Astrocyte of the hippocampus (primary cell): Measurements from ENCODE around the gene TSPAN18.
A peak's percentile ranks its signal among the peaks of the same experiment; 100 is the strongest.

Experiments used
- DNase-seq: peaks from one replicate; pipeline ENCODE4 v3.0.0; 2011; ENCODE audit warnings: low read depth, low spot score

TSPAN18 gene

DNA sequence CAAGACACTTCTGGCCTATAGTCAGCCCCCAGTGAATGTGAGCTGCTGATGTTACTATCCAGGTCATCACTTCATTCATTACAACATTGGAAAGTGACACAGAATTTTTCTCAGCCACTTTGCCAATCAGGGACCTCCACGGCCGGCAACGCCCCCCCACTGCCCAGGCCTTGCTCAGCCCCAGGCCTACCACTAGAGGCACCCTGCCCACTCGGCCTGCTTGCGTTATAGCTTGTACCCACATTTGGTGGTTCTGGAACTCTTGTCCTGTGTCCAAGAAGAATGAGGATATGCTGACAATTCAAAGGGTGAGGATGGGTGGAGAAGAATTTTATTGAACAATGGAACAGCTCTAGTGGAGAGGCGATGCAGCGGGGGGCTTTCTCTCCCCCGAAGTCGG is 96.2 kb downstream of the TSPAN18 start:
- DNase-seq, result no peak

DNA sequence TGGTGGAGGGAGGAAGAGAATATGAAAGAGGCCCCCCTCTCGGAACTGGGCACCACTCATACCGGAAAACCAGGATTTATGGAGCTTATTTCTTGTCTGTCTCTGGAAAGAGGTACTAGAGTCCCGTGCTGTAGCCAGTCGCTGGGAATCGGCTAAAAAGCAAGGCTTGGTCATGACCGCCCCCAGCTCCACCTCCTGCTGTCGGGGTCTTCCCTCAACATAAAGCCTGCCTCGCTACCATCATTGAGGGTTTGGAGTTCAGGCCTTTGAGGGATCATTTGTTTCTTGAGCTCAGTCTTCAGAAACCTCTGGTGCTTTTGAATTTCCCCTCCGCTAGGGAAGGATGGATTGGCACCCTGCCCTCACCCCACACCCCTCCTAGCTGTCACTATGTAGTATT is 97.1 kb downstream of the TSPAN18 start:
- no peak for DNase-seq

DNA sequence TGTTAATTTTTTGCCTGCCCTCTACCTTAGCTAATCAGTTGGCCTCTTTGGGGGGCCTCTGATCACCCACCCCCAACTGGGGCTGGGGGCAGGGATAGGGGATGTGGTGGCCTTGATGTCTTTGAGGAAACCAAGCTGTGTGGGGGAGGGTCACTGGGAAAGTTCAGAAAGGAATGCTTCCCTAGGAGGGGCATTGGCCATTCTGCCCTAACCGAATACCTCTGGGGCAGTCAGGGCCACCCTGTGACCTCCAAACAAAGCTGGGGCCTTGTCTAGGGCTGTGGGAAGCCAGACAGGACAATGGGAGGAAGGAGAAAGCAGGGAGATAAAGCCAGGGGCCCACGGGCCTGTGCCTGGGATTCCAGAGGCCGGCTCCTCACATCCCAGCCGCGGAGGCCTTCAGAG is 97.5 kb downstream of the TSPAN18 start:
- DNase-seq, result no peak

DNA sequence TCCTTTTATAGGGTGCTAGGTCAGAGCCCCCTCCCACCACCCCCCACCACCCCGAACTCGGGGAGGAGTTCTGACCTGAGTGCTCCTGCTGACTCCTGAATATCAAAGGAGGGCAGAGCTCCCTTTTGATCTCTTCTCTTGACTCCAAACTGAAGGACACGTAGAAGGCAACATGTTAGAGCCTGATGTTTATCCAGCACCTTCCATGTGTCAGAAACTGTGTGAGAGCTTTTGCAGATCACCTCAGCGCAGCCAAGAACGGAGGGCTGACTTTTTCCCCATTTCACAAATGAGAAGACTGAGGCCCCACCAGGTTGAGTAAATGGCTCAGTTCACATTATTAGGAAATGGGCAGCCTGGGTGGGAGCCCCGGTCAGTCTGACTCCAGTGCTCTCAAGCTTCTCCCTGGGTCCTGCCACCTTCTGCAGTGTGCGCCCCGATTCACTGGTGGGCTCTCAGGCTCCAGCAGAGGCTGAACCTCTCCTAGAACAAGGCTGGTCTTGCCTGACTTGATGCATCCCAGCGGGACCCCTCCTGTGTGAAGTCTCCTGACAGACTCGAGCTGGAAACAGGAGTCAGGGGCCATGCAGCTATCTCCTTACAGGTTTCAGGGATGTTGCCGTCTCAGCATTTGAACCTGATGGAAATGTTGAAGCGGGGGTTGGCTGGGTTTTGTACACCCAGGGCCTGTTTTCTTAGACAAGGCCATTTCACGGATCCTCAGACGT is 98.5 kb downstream of the TSPAN18 start:
- no peak for DNase-seq

DNA sequence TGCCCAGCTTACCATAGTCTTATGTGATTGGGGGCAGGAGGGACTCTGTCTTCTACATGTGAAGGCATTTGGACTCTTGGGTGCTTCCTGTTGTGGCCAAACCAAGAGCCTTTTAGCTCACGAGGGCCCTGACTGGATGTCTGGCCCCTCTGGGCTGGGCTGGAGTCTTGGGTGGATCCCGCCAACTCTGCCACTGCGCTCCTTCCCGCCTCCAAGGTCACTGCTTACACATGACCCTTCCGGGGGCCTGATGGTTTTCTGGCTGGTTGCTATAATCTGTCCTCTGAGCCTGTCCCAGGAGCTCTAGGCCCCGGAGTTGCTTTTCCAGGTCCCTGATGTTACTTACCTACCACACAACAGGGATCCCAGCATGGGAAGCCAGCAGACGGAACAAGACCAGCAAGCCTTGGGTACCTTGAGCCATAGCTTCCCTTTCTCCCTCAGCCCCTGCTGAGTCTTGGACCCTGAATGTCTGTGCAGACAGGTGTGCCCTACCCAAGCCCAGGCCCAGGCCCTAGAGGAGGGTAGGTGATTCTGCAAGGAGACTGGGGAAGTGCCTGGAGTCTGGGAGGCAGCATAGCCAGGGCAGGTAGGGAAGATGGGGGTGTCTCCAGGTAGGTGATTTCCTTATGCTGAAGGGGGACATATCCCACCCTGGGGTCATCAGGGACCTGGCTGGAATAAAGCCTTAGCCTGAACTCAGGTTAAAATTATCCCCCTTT is 100.3 kb downstream of the TSPAN18 start:
- DNase-seq, result no peak

DNA sequence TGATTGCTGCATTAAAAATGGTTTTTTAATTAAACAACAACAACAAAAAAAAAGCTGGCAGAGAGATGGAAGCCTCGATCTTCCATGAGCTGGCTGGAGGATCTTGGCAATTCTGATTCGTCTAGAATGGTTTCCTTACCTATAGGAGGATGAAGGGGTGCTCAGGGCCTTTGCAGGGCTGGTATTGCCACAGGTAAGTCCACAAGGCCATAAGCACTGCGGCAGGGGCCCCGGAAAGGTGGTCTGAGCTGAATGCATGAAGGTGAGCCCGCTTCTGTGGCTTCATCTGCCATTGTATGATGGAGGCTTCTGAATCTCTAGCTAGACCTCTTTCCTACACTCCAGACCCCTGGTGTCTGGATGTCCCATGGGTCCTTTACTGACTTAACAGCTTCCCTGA is 101.5 kb downstream of the TSPAN18 start:
- no peak for DNase-seq

DNA sequence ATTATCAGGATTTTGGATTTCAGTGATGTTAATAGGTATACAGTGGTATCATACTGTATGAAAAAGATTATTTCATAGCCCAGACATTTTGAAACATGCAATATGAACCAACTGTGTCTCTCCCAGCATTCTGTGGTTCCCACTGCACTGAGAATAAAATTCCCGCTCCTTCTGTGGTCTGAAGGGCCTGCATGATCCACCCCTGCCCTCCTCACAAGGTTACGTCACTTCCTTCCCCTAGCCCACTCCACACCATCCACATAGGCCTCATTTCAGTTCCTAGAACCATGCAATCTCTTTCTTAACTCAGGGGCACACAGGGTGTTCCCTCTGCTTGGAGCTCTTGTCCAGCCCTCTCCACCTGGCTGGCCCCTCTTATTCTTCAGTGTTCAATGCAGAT is 103.1 kb downstream of the TSPAN18 start:
- no peak for DNase-seq

DNA sequence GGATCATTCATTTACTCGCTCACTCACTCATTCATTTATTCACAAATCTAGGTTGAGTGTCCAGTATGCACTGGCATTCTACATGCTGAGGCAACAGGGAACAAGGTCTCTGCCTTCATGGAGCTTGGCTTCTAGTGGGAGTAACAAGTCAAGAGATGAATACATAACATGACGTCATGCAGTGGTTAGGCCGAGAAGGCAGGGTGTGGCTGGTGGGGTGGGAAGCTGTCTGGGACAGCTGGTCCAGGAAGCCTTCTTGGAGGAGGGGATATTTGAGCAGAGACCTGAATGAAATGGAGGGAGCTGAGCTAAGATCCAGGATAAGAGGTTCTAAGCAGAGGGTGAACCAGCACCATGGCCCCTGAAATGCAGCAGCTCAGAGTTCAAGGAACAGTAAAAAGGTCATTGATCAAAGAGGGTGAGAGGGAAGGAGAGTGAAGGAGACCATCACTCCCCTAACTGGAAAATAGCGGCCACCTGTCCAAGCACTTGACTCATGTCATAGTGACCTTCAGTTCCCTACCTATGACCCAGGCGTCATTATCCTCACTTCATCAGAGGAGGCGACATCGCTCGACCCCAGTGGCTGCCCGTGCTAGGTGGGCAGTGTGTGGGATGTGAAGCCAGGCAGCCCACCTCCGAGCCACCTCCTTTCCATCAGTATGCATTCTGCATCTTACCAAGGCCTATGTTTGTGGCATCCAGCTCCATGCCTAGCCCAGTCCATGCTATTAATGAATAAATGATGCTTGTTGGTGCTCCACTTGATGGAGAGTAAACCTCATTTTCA is 105.0 kb downstream of the TSPAN18 start:
- DNase-seq, result no peak

DNA sequence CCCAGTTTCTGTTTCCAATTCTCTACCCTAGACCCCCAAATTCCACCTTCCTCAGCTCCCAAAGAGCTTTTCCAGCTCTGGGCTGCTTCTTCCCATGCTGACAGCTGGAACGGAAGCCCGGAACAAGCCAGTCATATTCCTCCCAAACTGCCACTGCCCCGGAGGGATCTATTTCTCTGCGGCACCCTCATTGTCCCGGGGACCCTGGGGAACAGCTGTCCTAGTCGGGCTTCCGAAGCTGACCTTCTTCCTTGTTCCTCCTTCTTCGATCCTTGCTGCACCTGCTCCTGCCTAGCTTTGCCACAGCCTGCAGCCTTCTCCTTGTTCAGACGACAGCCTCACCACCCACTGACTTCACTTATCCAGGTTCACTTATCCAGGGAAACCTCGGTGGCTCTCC is 105.7 kb downstream of the TSPAN18 start:
- no peak for DNase-seq

DNA sequence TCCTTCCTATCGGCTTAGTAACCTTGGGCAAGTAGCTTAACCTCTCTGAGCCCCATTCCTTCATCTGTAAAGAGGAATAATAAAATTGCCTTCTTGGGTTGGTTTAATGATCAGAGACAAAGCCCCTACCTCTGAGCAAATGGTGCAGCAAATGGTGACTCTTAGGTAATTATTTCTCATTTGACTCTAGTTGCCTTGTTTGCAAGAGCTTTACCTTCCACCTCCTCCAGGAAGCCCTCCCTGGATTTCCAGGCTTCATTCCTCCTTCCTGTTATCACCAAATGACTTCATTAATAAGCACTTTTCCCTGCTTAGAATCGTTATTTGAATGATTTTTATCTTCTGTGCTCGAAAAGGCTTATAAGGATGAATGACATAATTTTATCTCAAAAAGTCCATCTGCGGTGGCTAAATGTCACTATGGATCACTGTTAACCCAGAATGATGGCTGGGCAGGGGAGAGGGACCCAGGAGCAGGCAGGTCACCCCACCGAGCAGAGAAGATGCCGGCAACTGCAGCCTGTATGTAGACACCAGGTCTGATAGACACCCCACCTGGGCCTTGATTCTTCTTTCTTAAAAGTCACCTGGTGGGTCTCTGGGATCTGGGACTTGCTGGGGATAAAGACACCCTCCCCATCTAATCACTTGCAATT is 106.6 kb downstream of the TSPAN18 start:
- DNase-seq, result no peak

DNA sequence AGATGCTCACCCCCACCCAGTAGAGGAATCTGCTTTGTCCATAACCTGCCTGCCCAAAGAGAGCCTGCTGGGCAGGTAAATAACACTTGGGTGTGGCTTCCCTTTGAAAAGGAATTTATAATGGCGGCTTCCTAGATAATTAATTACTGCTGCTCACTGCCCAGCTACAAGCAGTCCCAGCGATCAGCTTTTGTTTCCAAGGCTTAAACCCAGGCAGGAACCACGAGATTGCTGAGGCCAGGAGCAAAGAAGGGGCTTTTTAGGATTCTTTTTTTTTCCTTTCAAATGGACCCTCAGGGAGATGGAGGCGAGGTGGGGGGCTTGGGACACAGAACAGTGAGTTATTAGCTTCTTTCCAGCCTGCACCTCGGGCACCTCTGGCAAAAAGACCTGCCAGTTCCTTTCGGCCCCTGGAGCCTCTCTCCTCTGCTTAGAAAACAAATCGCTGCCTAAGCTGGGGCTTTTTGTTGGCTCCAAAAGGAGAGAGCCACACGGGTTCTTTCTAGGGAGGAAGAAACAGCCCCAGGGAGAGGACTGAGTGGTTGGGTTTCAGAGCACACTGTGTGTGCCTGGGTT is 107.2 kb downstream of the TSPAN18 start:
- peak; percentile 41 for DNase-seq

DNA sequence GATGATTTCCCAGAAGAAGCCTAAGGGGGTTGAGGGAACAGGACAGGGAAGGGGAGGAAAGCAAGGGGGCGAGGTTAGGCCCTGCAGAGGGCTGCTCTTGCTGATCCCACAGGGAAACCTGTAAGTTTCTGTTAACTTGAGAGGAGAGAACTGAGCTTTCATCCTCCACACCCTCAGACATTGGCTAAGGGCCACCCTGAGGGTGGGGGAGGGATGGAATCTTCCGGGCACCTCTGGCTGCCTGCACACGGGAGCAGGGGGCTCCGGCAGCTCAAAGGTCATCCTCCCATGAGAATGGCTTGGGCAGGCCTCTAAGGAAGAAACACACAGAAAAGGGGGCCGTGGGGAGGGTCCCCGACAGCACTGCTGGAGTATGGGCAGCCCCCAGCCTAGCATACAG is 108.1 kb downstream of the TSPAN18 start:
- no peak for DNase-seq

DNA sequence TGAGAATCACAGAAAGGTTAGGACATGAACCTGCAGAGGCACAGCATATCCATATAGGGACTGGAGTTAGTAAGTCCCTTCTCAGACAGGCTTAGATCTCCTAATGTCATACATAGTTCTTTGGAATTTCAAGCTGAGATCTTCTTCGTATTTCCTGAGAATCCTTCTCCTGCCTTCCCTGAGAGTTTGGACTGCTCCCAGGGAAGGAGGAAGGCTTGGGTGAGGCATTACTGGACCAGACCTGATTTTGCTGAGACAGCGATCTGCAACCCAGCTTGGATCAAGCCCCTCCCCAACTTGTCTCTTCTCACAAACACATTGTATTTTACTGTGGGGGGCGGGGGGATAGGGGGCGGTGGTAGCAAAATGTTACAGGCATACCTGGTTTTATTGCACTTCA is 108.5 kb downstream of the TSPAN18 start:
- DNase-seq, result no peak

DNA sequence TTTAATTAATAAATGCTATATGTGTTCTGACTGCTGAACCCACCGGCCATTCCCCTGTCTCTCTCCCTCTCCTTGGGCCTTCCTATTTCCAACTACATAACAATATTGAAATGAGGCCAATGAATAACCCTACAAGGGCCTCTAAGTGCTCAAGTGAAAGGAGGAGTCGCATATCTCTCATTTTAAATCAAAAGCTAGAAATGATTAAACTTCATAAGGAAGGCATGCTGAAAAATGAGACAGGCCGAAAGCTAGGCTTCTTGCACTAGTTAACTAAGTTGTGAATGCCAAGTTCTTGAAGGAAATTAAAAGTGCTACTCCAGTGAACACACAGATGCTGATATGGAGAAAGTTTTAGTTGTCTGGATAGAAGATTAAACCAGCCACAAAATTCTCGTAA is 109.2 kb downstream of the TSPAN18 start:
- DNase-seq, result no peak

DNA sequence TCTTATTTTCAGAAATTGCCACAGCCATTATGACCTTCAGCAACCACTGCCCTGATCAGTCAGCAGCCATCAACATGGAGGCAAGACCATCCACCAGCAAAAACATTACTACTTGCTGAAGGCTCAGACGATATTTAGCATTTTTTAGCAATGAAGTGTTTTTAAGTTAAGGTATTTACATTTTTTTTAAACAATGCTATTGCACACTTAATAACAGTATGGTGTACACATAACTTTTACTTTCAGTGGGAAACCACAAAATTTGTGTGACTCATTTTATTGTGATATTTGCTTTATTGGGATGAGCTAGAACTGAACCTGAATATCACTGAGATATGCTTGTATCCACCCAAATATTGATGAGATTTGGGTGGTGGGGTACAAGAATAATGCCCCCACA is 110.9 kb downstream of the TSPAN18 start:
- DNase-seq, result no peak

DNA sequence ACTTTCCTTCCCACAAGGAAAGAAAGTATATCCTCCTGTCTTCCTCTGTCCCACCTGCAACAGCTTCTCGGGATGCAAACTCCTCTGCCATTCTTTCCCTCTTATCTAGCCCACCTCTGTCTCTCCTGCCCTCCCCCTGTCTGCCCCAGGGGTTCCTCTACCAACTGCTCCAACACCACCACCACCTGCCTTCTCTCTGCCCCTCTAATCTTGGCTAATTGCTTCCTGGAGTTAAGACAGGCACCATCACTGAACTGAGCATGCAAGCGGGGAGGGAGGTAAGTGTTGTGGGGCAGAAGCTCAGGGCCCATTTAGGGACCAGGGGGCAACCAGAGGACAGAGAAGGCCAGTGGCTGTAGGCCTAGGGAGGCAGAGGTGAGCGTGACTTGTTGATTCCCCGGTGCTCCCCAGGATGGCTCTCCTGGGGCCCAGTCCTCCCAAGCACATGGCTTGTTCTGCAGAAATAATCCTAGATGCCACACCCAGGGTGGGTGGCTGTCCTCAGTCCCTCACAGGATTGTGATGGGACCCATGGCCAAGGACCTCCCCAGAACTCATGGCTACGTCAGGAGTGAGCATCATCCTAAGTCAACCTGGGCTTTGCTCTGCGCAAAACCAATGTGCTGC is 112.8 kb downstream of the TSPAN18 start:
- no peak for DNase-seq

DNA sequence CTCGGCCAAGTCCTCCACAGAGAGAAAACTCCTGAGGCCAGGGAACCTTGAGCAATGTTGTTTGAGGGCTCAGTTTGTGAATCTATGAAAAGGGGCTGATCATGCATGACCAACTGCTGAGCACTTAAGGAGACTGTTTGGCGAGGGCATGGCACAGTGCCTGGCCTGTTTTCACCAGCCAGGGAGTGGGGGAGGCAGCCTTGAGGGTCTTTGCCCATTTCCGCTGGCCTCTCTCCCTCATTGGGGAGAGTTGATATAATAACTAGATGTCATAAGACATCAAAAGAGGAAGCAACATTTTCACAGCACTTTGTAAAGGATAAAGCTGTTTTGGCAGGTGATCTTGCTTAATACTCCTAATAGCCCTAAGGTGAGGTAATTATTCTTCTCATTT is 113.3 kb downstream of the TSPAN18 start:
- no peak for DNase-seq

DNA sequence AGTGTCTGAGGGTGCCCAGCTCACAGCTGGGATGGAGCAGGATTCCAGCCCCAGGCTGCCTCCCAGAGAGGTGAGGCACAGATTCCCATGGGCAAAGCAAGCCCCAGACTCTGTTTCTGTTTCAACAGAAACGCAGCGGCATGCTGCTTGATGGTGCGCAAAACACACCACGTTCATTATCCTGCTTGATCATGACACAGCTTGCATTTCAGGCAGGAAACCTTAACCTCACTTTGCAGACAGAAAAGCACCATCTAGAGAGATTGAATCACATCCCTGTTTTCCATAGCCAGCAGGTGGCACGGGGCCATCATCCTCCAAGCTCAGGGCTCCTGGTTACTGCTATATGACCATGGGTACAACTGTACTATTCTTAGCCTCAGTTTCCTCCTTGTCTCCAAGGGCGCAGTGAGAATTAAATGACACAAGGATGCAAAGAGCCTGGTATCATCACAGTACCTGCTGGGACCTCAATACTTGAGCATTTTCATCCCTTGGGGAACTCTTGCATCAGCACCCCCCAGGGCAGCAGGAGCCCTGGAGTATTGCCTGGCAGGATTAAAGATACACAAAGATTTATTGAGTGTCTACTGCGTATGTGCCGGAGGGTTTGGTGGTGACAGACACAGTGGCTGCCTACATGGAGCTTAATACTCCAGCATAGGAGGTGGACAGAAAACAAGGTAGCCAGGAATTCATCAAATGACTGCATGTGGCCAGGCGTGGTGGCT is 113.9 kb downstream of the TSPAN18 start:
- DNase-seq, result no peak

DNA sequence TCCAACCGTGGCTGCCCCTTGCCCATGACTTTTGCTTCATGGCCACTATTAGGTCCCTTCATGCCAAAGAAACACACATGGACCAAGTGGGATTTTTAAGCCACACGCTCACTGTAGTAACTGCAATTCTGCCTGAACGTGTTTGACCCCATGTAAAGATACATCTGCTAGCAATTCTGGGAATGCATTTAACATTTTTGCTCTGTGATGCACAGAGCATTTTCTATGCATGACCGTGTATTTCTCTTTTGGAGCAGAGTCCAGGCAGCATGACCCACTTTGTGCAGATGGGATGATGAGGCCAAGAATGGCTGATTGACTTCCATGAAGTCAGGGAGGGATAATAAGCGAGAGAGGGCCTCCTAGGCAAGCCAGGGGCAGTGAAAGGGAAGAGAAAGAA is 115.5 kb downstream of the TSPAN18 start:
- DNase-seq, result peak; percentile 86

DNA sequence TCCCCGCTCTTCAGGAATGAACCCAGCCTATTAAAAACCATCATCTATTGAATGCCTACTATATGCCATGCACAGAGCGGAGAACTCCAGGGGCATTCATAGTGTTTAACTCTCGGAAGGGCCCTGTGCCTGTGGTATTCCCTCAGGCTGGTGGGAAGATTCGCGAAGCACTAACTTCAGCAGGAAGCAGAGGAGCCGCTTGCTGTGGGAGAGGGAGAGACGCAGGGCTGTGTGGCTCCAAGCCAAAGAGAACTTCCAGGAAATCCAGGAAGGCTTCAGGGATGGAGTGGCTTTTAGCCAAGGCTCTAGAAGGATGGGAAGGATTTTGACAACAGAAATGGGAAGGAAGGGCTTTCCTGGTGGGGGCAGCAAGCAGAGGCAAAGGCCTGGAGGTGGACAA is 120.1 kb downstream of the TSPAN18 start:
- no peak for DNase-seq

DNA sequence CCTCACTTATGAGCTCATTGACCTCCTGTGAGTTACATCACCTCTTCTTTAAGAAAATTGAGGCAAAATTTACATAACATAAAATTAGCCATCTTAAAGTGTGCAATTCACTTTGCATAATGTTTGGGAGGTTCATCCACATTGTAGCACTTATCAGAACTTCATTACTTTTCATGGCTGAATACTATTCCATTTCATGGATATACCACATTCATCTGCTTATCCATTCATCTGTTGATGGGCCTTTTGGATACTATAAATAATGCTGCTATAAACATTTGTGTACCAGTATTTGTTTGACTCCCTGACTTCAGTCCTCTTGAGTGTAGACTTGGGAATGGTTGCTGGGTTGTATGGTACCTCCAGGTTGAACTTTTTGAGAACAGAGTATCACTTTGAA is 120.6 kb downstream of the TSPAN18 start:
- DNase-seq, result no peak
